Hematopoietic multipotent progenitor cell treated with erythropoietin and hydrocortisone succinate and interleukin-3 and kit ligand, for 4 days (in vitro differentiated cells): ENCODE results near the gene ASIC3.
A peak's percentile ranks its signal among the peaks of the same experiment; 100 is the strongest.

ENCODE experiments used
- DNase-seq: peaks from one replicate; pipeline ENCODE4 v3.0.0-alpha.2; 2015

ASIC3 gene

GRCh38 chr7:151087245-151088018 is 39.1 kb downstream of the ASIC3 start:
- DNase-seq, result peak; percentile 64

GRCh38 chr7:151088019-151088855 is 39.9 kb downstream of the ASIC3 start:
- DNase-seq, result no peak

GRCh38 chr7:151088856-151089699 is 40.7 kb downstream of the ASIC3 start:
- peak; percentile 77 for DNase-seq

- no peak for DNase-seq
Observed at GRCh38 chr7:151089893-151090730, 41.8 kb downstream of the ASIC3 start.

- no peak for DNase-seq
Observed at GRCh38 chr7:151091003-151091402, 42.7 kb downstream of the ASIC3 start.

- DNase-seq, result peak; percentile 56
Observed at GRCh38 chr7:151091431-151091830, 43.1 kb downstream of the ASIC3 start.

GRCh38 chr7:151091988-151092387 is 43.7 kb downstream of the ASIC3 start:
- DNase-seq, result no peak

GRCh38 chr7:151093748-151094147 is 45.4 kb downstream of the ASIC3 start:
- no peak for DNase-seq

- no peak for DNase-seq
Observed at GRCh38 chr7:151094675-151095074, 46.3 kb downstream of the ASIC3 start.

GRCh38 chr7:151095123-151095797 is 46.9 kb downstream of the ASIC3 start:
- no peak for DNase-seq

GRCh38 chr7:151095828-151096475 is 47.6 kb downstream of the ASIC3 start:
- DNase-seq, result no peak

- DNase-seq, result no peak
Observed at GRCh38 chr7:151099486-151100211, 51.3 kb downstream of the ASIC3 start.

GRCh38 chr7:151100921-151101320 is 52.6 kb downstream of the ASIC3 start:
- DNase-seq, result no peak

GRCh38 chr7:151101621-151102396 is 53.5 kb downstream of the ASIC3 start:
- no peak for DNase-seq
